ENCODE measurements around the gene FKBP11. TPM values are rescaled to one million over a fixed set of nuclear protein-coding genes. Genes with fewer than 3 reads are reported as not detected.
"Not testable (repeated sequence)": the region's sequence is repeated elsewhere in the genome, so short reads cannot be mapped to it uniquely, and the experiment has no call there.

FKBP11 gene
- total RNA-seq, 1 donor from 2014 or later = 74.2 TPM

DNA sequence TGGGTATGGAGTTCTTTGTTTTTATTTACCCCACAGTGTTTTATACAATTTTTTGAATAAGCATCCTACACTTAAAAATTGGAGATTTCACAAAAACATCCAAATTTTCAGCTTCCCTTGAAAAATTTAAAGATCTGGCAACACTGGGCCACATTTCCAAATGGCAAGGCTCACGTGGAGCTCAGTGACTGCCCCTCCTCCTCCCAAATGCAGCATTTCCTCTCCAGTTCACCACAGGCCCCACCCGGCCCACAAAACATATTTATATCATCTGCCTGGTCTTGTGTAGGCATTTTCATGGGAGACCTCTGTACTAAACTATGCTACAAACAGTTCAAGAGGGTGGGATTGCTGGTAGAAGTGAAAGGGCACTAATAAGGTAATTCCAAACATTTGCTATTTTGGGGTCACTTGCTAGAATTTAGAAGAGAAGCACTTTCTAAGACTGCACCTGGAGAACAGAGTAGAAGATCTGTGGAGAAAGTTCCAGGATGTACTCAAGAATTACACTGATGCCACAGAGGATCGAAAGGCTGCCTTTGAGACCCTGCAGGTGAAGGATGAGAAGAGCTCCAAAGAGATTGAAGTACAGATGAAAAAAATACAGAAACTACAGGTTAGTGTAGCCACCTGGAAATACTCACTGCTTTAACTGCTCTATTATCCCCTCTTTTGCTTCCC is 7.3 kb downstream of the FKBP11 start:
- intact Hi-C loops (cut with micrococcal nuclease) = loop anchor here (1.0 to 2.0 kb wide), 2 partner anchors 9 to 17 kb away; no protein-coding TSS in a partner anchor

- intact Hi-C loops (cut with micrococcal nuclease) = no loop called here
Observed at GRCh38 chr12:48910196-48910595, 15.1 kb downstream of the FKBP11 start.

- intact Hi-C loops (cut with micrococcal nuclease) = not testable (repeated sequence)
Observed at GRCh38 chr12:48909698-48910097, 15.6 kb downstream of the FKBP11 start.

DNA sequence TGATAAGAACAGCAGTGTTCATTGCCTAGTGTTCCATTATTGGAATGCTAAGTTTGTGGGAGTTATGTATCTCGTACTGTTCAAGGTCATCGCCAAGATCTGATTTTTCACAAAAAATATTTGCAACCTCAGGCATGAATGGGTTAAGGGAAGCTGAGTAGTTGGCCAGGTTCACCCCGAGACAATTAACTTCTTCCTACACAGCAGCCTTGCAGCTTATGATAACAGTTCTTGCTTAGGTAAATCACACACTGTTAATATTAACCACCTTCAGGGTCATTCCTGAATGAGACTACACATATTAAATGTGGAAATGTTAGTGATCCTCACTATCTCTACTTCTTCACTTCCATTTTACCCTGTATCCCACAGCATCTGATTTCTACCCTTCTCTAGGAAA is 18.0 kb downstream of the FKBP11 start:
- intact Hi-C loops (cut with micrococcal nuclease) = no loop called here

GRCh38 chr12:48903982-48904411 is 21.3 kb downstream of the FKBP11 start:
- intact Hi-C loops (cut with micrococcal nuclease) = loop anchor here (1.0 to 5.0 kb wide), 6 partner anchors 21 to 84 kb away; partner anchors contain the start of genes ARF3, FKBP11 and WNT1

- intact Hi-C loops (cut with micrococcal nuclease) = loop anchor here (5.0 kb wide), 1 partner anchor 74 kb away; the partner anchor contains the start of gene WNT1
Observed at GRCh38 chr12:48903363-48903981, 21.8 kb downstream of the FKBP11 start.

DNA sequence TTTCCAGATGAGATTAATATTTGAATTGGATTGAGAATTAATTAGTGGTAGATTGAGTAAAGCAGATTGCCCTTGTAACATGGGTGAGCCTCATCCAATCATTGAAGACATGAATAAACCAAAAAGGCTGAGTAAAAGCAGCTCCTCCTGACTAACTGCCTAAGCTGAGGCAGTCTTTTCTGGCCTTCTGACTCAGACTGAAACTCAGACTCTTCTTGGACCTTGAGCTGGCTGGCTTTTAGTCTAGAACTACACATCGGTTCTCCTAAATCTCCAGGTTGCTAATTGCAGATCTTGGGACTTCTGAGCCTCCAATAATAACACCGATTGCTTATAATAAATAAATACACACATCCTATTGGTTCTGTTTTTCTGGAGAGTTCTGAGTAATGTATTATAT is 24.0 kb downstream of the FKBP11 start:
- intact Hi-C loops (cut with micrococcal nuclease) = loop anchor here (5.0 kb wide), 1 partner anchor 76 kb away; the partner anchor contains the start of gene WNT1

DNA sequence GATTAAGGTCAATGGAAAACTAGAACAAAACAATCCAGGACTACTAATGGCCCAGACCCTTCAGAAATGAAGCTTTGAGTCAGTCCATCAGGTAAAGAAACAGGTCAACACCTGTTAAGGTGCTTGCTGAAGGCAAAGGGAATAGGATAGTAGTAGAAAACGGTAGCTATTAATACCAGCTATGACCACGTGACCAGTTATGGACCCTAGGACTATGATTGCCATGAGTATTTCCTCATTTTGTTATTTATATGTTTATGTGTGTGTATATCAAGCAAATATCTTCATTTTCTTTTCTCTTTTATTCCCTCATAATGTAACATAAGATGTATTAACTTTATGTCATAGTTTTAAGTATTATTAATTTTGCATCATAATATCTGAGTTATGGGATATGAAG is 25.6 kb downstream of the FKBP11 start:
- intact Hi-C loops (cut with micrococcal nuclease) = loop anchor here (5.0 kb wide), 1 partner anchor 78 kb away; the partner anchor contains the start of gene WNT1

DNA sequence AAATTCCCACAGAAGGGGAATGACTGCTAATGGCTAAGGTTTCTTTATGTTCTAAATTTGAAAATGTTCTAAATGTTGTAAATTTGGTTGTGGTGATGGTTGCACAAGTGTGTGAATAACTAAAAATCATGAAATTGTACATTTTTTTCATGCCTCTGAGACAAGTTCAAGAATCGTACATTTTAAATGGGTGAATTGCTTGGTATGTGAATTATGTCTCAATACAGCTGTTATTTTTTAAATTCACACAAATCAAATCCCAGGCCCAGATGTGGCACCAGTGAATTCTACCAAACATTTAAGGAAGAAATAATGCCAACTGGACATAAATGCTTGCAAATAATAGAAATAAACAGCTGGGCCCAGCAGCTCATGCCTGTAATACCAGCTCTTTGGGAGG is 31.0 kb downstream of the FKBP11 start:
- intact Hi-C loops (cut with micrococcal nuclease) = loop anchor here (5.0 kb wide), 1 partner anchor 142 kb away; no protein-coding TSS in a partner anchor

DNA sequence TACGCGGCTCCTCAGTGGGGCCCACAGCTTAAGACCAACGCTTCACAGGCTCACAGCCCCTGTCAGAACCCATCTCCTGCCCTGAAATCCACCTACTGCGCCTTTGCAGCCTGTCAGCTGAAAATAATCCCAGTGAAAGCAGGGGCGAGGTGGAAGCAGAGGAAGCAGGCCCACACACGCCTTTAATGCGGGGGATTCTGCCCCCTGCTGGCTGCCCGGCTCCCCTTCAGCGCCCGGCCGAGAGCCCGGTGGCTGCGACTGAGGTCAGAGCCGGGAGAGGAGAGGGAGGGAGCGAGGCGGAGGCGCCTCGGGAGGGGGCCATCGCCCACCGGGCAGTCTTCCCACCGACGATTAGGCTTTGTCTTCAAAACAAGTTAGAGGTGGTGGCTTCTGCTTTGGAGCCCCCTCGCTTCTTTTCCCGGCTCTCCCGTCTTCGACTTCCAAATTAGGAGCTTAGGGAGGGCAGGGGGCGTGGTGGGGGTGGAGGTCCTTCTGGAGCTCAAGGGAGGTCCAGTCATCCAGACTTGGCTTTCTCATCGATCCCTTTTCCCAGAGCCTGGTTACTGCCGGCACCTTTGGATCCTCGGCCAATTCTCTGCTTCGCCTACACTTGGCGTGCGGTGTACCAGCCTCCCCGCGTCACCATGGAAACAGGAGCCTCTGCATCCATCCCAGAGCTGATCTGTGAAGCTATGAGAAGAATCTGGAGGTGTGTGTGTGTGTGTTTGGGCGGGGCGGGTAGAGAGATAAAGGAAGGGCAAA is 34.5 kb downstream of the FKBP11 start:
- intact Hi-C loops (cut with micrococcal nuclease) = loop anchor here (1.0 to 5.0 kb wide), 4 partner anchors 26 to 139 kb away; partner anchors contain the start of gene RND1

DNA sequence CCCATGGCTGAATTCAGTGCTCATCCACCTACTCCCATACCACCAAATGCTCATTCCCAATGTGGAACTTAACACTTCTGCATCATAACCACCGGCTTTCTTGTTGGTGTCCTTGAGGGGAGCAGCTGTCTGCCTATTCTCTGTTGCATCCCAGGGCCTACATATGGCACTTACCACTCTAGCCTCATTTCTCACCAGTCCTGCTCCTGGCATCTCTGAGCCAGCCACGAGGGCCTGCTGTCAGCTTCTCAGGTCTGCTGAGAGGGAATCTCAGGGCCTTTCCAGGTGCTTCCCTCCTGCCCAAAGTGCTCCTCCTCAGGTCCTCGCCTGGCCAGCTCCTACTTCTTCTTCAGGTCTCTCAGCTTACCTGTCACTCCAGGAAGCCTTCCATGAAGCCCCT is 35.6 kb downstream of the FKBP11 start:
- intact Hi-C loops (cut with micrococcal nuclease) = loop anchor here (1.0 to 5.0 kb wide), 4 partner anchors 24 to 137 kb away; partner anchors contain the start of gene RND1

- intact Hi-C loops (cut with micrococcal nuclease) = no loop called here
Observed at GRCh38 chr12:48883305-48884161, 41.8 kb downstream of the FKBP11 start.

- intact Hi-C loops (cut with micrococcal nuclease) = no loop called here
Observed at GRCh38 chr12:48882972-48883304, 42.4 kb downstream of the FKBP11 start.

- intact Hi-C loops (cut with micrococcal nuclease) = no loop called here
Observed at GRCh38 chr12:48882315-48882687, 43.0 kb downstream of the FKBP11 start.

DNA sequence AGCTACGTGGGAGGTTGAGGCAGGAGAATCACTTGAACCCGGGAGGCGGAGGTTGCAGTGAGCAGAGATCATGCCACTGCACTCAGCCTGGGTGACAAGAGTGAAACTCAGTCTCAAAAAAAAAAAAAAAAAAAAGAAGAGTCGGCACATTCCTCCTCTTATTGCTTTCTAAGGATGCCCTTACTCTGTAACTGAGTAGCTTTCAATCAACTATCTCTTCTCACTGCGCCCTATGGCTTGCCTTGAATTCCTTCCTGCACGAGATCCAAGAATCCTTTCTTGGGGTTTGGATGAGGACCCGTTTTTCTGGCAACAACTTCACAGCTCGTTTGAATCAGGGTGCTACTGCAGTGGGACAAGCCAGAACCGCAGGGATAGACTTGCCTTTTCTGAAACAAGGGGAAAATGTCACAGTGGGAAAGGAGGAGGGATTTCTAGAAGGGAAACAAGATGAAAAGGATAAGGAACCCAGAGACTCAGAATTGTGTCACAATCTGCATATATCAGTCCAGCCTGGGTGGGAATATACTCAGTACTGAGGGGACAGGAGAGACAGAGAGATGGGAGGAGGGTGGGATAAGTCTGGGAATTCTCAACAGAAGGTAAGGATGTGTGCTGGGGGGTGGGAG is 43.5 kb downstream of the FKBP11 start:
- intact Hi-C loops (cut with micrococcal nuclease) = no loop called here

DNA sequence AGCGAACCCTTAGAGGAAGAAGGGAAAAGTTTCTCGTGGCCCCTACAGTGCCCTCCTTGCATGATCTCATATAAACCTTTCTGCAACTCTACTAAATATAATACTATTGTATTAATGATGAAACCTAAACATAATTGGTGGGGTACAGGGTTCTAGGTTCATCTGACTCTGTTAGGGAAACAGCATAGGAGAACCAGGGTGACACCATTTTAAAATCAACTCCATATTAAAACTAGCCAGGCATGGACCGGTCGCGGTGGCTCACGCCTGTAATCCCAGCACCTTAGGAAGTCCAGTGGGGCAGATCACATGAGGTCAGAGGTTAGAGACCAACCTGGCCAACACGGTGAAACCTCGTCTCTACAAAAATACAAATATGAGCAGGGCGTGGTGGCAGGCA is 44.6 kb downstream of the FKBP11 start:
- intact Hi-C loops (cut with micrococcal nuclease) = no loop called here

DNA sequence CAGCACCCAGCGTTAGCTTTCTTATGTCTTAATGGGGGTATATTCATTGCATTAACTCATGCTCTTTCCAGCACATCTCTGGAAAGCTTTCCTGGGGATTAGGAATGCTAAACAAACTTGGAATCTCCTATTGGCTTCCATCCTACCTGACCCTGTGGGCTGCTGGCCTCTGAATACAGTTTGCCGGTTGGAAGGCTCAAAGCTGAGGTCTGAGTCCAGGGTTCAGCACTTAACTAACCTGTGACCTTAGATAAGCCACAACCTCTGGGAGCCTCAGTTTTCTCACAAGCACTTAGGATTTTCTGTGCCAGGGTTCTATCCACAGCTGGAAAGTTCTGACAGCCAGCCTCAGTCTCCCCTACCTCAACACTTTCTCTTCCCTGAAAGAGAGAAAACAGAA is 46.7 kb downstream of the FKBP11 start:
- intact Hi-C loops (cut with micrococcal nuclease) = no loop called here

DNA sequence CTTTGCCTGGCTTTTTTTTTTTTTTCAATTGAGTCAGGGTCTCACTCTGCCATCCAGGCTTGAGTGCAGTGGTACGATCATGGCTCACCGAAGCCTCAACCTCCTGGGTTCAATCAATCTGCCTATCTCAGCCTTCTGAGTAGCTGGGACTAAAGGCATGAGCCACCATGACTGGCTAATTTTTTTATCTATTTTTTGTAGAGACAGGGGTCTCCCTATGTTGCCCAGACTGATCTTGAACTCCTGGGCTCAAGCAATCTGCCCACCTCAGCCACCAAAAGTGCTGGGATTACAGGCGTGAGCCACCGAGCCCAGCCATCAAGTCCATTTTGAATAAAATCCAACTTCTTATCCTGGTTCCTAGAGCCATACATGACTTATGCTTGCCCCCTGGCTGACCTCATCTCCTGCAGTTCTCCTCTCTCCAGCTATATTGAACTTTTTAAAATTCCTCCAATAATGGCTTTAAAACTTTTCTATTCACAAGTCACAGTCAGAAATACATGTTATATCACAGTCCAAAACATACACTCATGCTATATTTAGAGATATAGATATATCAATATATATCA is 49.3 kb downstream of the FKBP11 start:
- intact Hi-C loops (cut with micrococcal nuclease) = no loop called here

DNA sequence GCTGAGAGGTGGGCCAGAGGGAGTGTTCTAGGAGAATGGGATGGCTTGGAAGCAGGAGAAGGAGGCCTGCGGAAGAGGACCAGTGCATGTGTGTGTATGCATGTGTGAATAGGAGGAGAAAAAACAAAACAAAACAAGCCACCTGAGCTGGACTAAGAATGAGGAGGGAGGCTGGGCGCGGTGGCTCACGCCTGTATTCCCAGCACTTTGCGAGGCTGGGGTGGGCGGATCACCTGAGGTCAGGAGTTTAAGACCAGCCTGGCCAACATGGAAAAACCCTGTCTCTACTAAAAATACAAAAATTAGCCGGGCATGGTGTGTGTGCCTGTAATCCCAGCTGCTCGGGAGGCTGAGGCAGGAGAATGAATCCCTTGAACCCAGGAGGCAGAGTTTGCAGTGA is 51.8 kb downstream of the FKBP11 start:
- intact Hi-C loops (cut with micrococcal nuclease) = not testable (repeated sequence)

GRCh38 chr12:48873096-48873495 is 52.2 kb downstream of the FKBP11 start:
- intact Hi-C loops (cut with micrococcal nuclease) = no loop called here

All from T-helper 1 cell treated with Interleukin-12 subunit alpha and Interleukin-12 subunit beta and Interleukin-4 antibody, amounts not matched to agents 30 ng/mL and 1 ng/mL, for 36 hours (primary cell).